Liver (tissue), 9 donors: ENCODE results near the gene SLC2A9. TPM values are rescaled to one million over a fixed set of nuclear protein-coding genes. Genes with fewer than 3 reads are reported as not detected.

Source experiments
- DNase-seq: peaks from one replicate; pipeline ENCODE4 v3.0.0-alpha.2; 2017; ENCODE audit warnings: low spot score
- H3K27ac ChIP-seq, 2 donors: one replicate each; pipeline ENCODE4 v1.7.0; 2013; ENCODE audit warnings: inconsistent platforms in 2 of 2, low read length in 2 of 2, control low read depth in 1 of 2, low read depth in 1 of 2, mild to moderate bottlenecking in 1 of 2
- H3K27me3 ChIP-seq, 4 donors: one replicate each; pipeline versions ENCODE4 v1.6.1 to v1.7.0; 2013; ENCODE audit warnings: low read length in 3 of 4, inconsistent platforms in 1 of 4, mild to moderate bottlenecking in 1 of 4, moderate library complexity in 1 of 4; ENCODE audit not compliant: control insufficient read depth in 4 of 4, insufficient read depth in 4 of 4
- H3K36me3 ChIP-seq, 4 donors: one replicate each; pipeline versions ENCODE4 v1.6.1 to v1.7.0; 2013; ENCODE audit warnings: low read length in 3 of 4, mild to moderate bottlenecking in 3 of 4, low read depth in 1 of 4, moderate library complexity in 1 of 4; ENCODE audit not compliant: control insufficient read depth in 4 of 4, insufficient read depth in 3 of 4
- H3K4me1 ChIP-seq, 4 donors: one replicate each; pipeline versions ENCODE4 v1.6.1 to v1.7.0; 2013; ENCODE audit warnings: low read length in 3 of 4, mild to moderate bottlenecking in 3 of 4, moderate library complexity in 1 of 4; ENCODE audit not compliant: control insufficient read depth in 4 of 4, insufficient read depth in 4 of 4
- H3K4me3 ChIP-seq, 3 donors: one replicate each; pipeline versions ENCODE4 v1.6.1 to v1.7.0; 2013; ENCODE audit warnings: low read length in 3 of 3, control low read depth in 1 of 3, low read depth in 1 of 3, mild to moderate bottlenecking in 1 of 3
- H3K9ac ChIP-seq, 2 donors: one replicate each; pipeline ENCODE4 v1.7.0; 2013; ENCODE audit warnings: low read length in 2 of 2, mild to moderate bottlenecking in 2 of 2, moderate library complexity in 2 of 2, control low read depth in 1 of 2, low read depth in 1 of 2
- H3K9me3 ChIP-seq, 4 donors: one replicate each; pipeline versions ENCODE4 v1.6.1 to v1.7.0; 2013; ENCODE audit warnings: low read length in 3 of 4; ENCODE audit not compliant: control insufficient read depth in 4 of 4
- ATF3 ChIP-seq: IDR thresholded peaks from 2 replicates; pipeline ENCODE4 v1.6.1; 2016; ENCODE audit warnings: antibody characterized with exemption
- CTCF ChIP-seq: fragments of 150-350 bp; IDR thresholded peaks from 2 replicates; pipeline ENCODE4 v1.5.1; 2017; ENCODE audit warnings: improper control_type of control experiment, low read depth, low read length; ENCODE audit not compliant: missing input control
- EGR1 ChIP-seq, 2 donors: IDR thresholded peaks; 2 replicates each; pipeline ENCODE4 v1.6.1; 2016 to 2018; ENCODE audit warnings: antibody characterized with exemption in 2 of 2, low read depth in 2 of 2
- FOXA1 ChIP-seq: IDR thresholded peaks from 2 replicates; pipeline ENCODE4 v1.6.1; 2016; ENCODE audit warnings: antibody characterized with exemption
- FOXA2 ChIP-seq: IDR thresholded peaks from 2 replicates; pipeline ENCODE4 v1.6.1; 2016; ENCODE audit warnings: antibody characterized with exemption
- GABPA ChIP-seq, 2 donors: IDR thresholded peaks in 1 of 2; conservative IDR thresholded peaks in 1 of 2; 2 replicates each; pipeline ENCODE4 v1.6.1; 2016; ENCODE audit warnings: antibody characterized with exemption in 2 of 2, mild to moderate bottlenecking in 1 of 2, moderate library complexity in 1 of 2
- HNF4A ChIP-seq, 2 donors: conservative IDR thresholded peaks; 2 replicates each; pipeline ENCODE4 v1.6.1; 2016; ENCODE audit warnings: antibody characterized with exemption in 2 of 2, mild to moderate bottlenecking in 2 of 2
- HNF4G ChIP-seq: IDR thresholded peaks from 2 replicates; pipeline ENCODE4 v1.6.1; 2016; ENCODE audit warnings: antibody characterized with exemption
- JUND ChIP-seq, 2 donors: IDR thresholded peaks; 2 replicates each; pipeline ENCODE4 v1.6.1; 2016; ENCODE audit warnings: antibody characterized with exemption in 2 of 2
- NR2F2 ChIP-seq: IDR thresholded peaks from 2 replicates; pipeline ENCODE4 v1.6.1; 2016; ENCODE audit warnings: antibody characterized with exemption
- RAD21 ChIP-seq, 2 donors: IDR thresholded peaks; 2 replicates each; pipeline ENCODE4 v1.6.1; 2016; ENCODE audit warnings: antibody characterized with exemption in 2 of 2, mild to moderate bottlenecking in 2 of 2
- REST ChIP-seq: IDR thresholded peaks from 2 replicates; pipeline ENCODE4 v1.6.1; 2016; ENCODE audit warnings: antibody characterized with exemption, mild to moderate bottlenecking
- RXRA ChIP-seq, 2 donors: IDR thresholded peaks; 2 replicates each; pipeline ENCODE4 v1.6.1; 2017 to 2018; ENCODE audit warnings: antibody characterized with exemption in 2 of 2, mild to moderate bottlenecking in 1 of 2
- SP1 ChIP-seq: IDR thresholded peaks from 2 replicates; pipeline ENCODE4 v1.6.1; 2018; ENCODE audit warnings: antibody characterized with exemption, mild to moderate bottlenecking
- TAF1 ChIP-seq: conservative IDR thresholded peaks from 2 replicates; pipeline ENCODE4 v1.6.1; 2016; ENCODE audit warnings: antibody characterized with exemption, mild to moderate bottlenecking
- YY1 ChIP-seq: IDR thresholded peaks from 2 replicates; pipeline ENCODE4 v1.6.1; 2016; ENCODE audit warnings: antibody characterized with exemption, mild to moderate bottlenecking
- ZBTB33 ChIP-seq: IDR thresholded peaks from 2 replicates; pipeline ENCODE4 v1.6.1; 2016; ENCODE audit warnings: antibody characterized with exemption
- WGBS: extraction: QIAGEN DNeasy Blood & Tissue Kit; methylation state at CpG from one replicate; pipeline ENCODE4 v1.1.7; 2013; 5-methylcytosine and 5-hydroxymethylcytosine counted together
- polyA plus RNA-seq, 2 donors: library from polyadenylated mRNA; stranded (reverse) in 1 of 2; unstranded in 1 of 2; fragments of 200-250 nt in 1 of 2; fragments of >200 nt in 1 of 2; fragmentation: Nextera tagmentation in 1 of 2; extraction: Ambion mirVana in 1 of 2; gene quantifications; one replicate each; pipeline versions ENCODE4 v1.2.1 to v1.2.3, GENCODE V29; 2013 to 2015
- total RNA-seq, 2 donors: library from RNA; depleted of rRNA; stranded (reverse); fragments of >200 nt; gene quantifications; one replicate each; pipeline ENCODE4 v1.2.3, GENCODE V29; 2014
- donor health status: healthy.
- donor health status: healthy.
- donor health status: healthy.
- donor health status: healthy.
- donor health status: healthy.

Gene SLC2A9
- total and polyA plus RNA-seq, 4 donors: 6.2 to 49.0 (median 21.6) TPM

GRCh38 chr4:10069075-10069642 lies 47.9 kb upstream of the SLC2A9 start:
- Histone ChIP-seq H3K27me3 (no peaks in the 10 kb centered on the region), H3K4me3 (no peak overlapping the region), H3K9ac (no peak overlapping the region), H3K36me3 (peaks cover 0 to 3% (median 2%) of the 10 kb centered on the region in 4 donors), H3K9me3 (no peaks in the 10 kb centered on the region), H3K4me1 (peaks cover 0 to 3% (median 0%) of the 10 kb centered on the region in 4 donors), H3K27ac (no peak overlapping the region)
- 94% methylated on average over 12 of the region's 12 CpGs for WGBS
- no peak for TF ChIP-seq JUND (IDR thresholded peaks at IDR 0.05)
- TF ChIP-seq TAF1: no peak
- TF ChIP-seq RAD21 (IDR thresholded peaks at IDR 0.05): no peak
- TF ChIP-seq FOXA2: no peak
- TF ChIP-seq GABPA (IDR thresholded peaks at IDR 0.05 in 1 of 2, conservative IDR thresholded peaks at IDR 0.05 in 1 of 2): no peak
- TF ChIP-seq YY1: no peak
- TF ChIP-seq SP1: no peak
- no peak for TF ChIP-seq HNF4A (conservative IDR thresholded peaks at IDR 0.05)
- TF ChIP-seq HNF4G: no peak
- no peak for TF ChIP-seq ATF3
- TF ChIP-seq RXRA (IDR thresholded peaks at IDR 0.05): no peak
- no peak for TF ChIP-seq REST
- TF ChIP-seq ZBTB33: no peak
- no peak for TF ChIP-seq CTCF
- no peak for TF ChIP-seq NR2F2
- no peak for TF ChIP-seq EGR1 (IDR thresholded peaks at IDR 0.05; ENCODE audit: low read depth in 2 of 2)
- no peak for TF ChIP-seq FOXA1
- DNase-seq: no peak
